K562 (cell line): ENCODE data around the gene KLHL41. TPM values are rescaled to one million over a fixed set of nuclear protein-coding genes. Genes with fewer than 3 reads are reported as not detected.
A peak's percentile ranks its signal among the peaks of the same experiment; 100 is the strongest.

Experiments
- ATAC-seq: fragments of 200-7000 bp; cut with Tn5 transposase; 3 replicates; pipeline ENCODE4 v1.9.1; 2020; ENCODE audit warnings: moderate library complexity
- BruUV-seq: library from RNA; stranded (reverse); fragments of 400-500 nt; replicated peaks from 2 replicates; lab custom pipeline; 2021; lab: Mats Ljungman, UMichigan
- CTCF ChIA-PET: fragments of 300-600 bp; formaldehyde crosslinking; extraction: SDS; loops from one replicate; lab custom pipeline; 2021; ENCODE audit warnings: low intra/inter-chr PET ratio; lab: Yijun Ruan, JAX
- POLR2A ChIA-PET: fragments of 300-600, 350-650 bp; sonication (Branson Sonifier 250); formaldehyde crosslinking; extraction: SDS; loops from one replicate; lab custom pipeline; 2021; ENCODE audit warnings: antibody characterized with exemption, inconsistent platforms; lab: Yijun Ruan, JAX
- DNase-seq, 4 experiments: peaks; one replicate each; pipeline versions ENCODE4 v3.0.0 to v3.0.0-alpha.2; 2011 to 2018; ENCODE audit warnings: low spot score in 3 of 4, mixed read lengths in 3 of 4; ENCODE audit errors: extremely low read depth in 1 of 4
- FAIRE-seq: peaks from 2 replicates; lab custom pipeline; 2011; peaks lifted over from hg19 to GRCh38; lab: Jason Lieb, UNC
- H2AFZ ChIP-seq: 2 replicates; pipeline ENCODE4 v1.6.0; 2011; ENCODE audit warnings: low read depth, low read length, control low read depth, inconsistent platforms
- H3K27ac ChIP-seq: fragments of 200-600 bp; 3 replicates; pipeline ENCODE4 v1.8.0; 2011; ENCODE audit warnings: low read depth, mild to moderate bottlenecking, control low read depth, inconsistent platforms, low read length, moderate library complexity, mixed read lengths; ENCODE audit errors: extremely low read depth
- H3K27me3 ChIP-seq, 2 experiments: fragments of 300-600 bp in 1 of 2; 2 replicates in 1 of 2; 3 replicates in 1 of 2; pipeline versions ENCODE4 v1.6.0 to v1.8.0; 2011; ENCODE audit warnings: inconsistent platforms in 2 of 2, low read length in 2 of 2, mild to moderate bottlenecking in 1 of 2, mixed read lengths in 1 of 2, moderate library complexity in 1 of 2; ENCODE audit not compliant: control insufficient read depth in 2 of 2, insufficient read depth in 2 of 2
- H3K36me3 ChIP-seq: fragments of 300-600 bp; 3 replicates; pipeline ENCODE4 v1.8.0; 2011; ENCODE audit warnings: mild to moderate bottlenecking, low read length, inconsistent platforms; ENCODE audit not compliant: control insufficient read depth, insufficient read depth
- H3K4me1 ChIP-seq, 2 experiments: fragments of 200-600 bp in 1 of 2; replicated peaks in 1 of 2; 2 replicates in 1 of 2; 3 replicates in 1 of 2; pipeline versions ENCODE4 v1.5.1 to v1.8.0; 2011; ENCODE audit warnings: inconsistent platforms in 2 of 2, low read length in 2 of 2, mild to moderate bottlenecking in 1 of 2, mixed read lengths in 1 of 2, moderate library complexity in 1 of 2; ENCODE audit not compliant: control insufficient read depth in 2 of 2, insufficient read depth in 2 of 2
- H3K4me2 ChIP-seq: 2 replicates; pipeline ENCODE4 v1.6.1; 2011; ENCODE audit warnings: low read length, control low read depth, inconsistent platforms, mixed read lengths; ENCODE audit not compliant: insufficient read depth
- H3K4me3 ChIP-seq: fragments of 200-600 bp; sonication (generic), shearing (Covaris generic); 2 replicates; pipeline ENCODE4 v1.5.1; 2016; ENCODE audit warnings: control low read depth, inconsistent platforms
- H3K79me2 ChIP-seq: fragments of 200-600 bp; 3 replicates; pipeline ENCODE4 v1.8.0; 2011; ENCODE audit warnings: low read length, inconsistent platforms; ENCODE audit not compliant: control insufficient read depth, insufficient read depth
- H3K9ac ChIP-seq, 2 experiments: 2 replicates each; pipeline versions ENCODE4 v1.6.0 to v1.6.1; 2011; ENCODE audit warnings: low read depth in 2 of 2, low read length in 2 of 2, control low read depth in 1 of 2, inconsistent platforms in 1 of 2, mild to moderate bottlenecking in 1 of 2, mixed read lengths in 1 of 2; ENCODE audit not compliant: insufficient read depth in 1 of 2
- H3K9me1 ChIP-seq: one replicate; pipeline ENCODE4 v1.6.0; 2011; ENCODE audit warnings: inconsistent platforms, mild to moderate bottlenecking, low read length, moderate library complexity; ENCODE audit not compliant: control insufficient read depth, insufficient read depth
- H3K9me3 ChIP-seq: replicated peaks from 2 replicates; pipeline ENCODE4 v1.5.1; 2011; ENCODE audit warnings: low read depth, low read length, inconsistent platforms; ENCODE audit not compliant: control insufficient read depth, insufficient read depth
- H4K20me1 ChIP-seq: replicated peaks from 2 replicates; pipeline ENCODE4 v1.6.1; 2011; ENCODE audit warnings: low read length, inconsistent platforms, mixed read lengths; ENCODE audit not compliant: control insufficient read depth, insufficient read depth
- DACH1 ChIP-seq: fragments of 450-650 bp; IDR thresholded peaks from 2 replicates; pipeline ENCODE4 v1.6.1; 2018; ENCODE audit not compliant: partially characterized antibody
- KDM5B ChIP-seq: fragments of 200-600 bp; sonication (generic); IDR thresholded peaks from 2 replicates; pipeline ENCODE4 v1.6.1; 2012; ENCODE audit warnings: low read depth, mild to moderate bottlenecking, moderate library complexity, low read length, control low read depth, inconsistent platforms; ENCODE audit not compliant: insufficient replicate concordance
- NCOA2 ChIP-seq, 2 experiments: fragments of 450-650 bp; IDR thresholded peaks; 2 replicates each; pipeline ENCODE4 v1.6.1; 2018; ENCODE audit warnings: mild to moderate bottlenecking in 2 of 2, moderate library complexity in 1 of 2; ENCODE audit not compliant: partially characterized antibody in 2 of 2
- NFRKB ChIP-seq: fragments of 450-650 bp; IDR thresholded peaks from 2 replicates; pipeline ENCODE4 v1.6.1; 2016; ENCODE audit warnings: low read depth
- RCOR1 ChIP-seq, 2 experiments: IDR thresholded peaks; 2 replicates each; pipeline ENCODE4 v1.6.1; 2012; ENCODE audit warnings: low read depth in 2 of 2, low read length in 2 of 2, borderline replicate concordance in 1 of 2, improper control_type of control experiment in 1 of 2
- TBL1XR1 ChIP-seq, 2 experiments: IDR thresholded peaks; 2 replicates each; pipeline ENCODE4 v1.6.1; 2012; ENCODE audit warnings: improper control_type of control experiment in 2 of 2, low read length in 2 of 2, mild to moderate bottlenecking in 1 of 2
- ZNF217 ChIP-seq: sonication (generic); formaldehyde crosslinking; IDR thresholded peaks from 2 replicates; pipeline ENCODE4 v1.8.0; 2022; ENCODE audit warnings: mild to moderate bottlenecking, missing genetic modification reagents
- ZNF431 ChIP-seq: sonication (generic); formaldehyde crosslinking; IDR thresholded peaks from 2 replicates; pipeline ENCODE4 v1.8.0; 2022; ENCODE audit warnings: mild to moderate bottlenecking, missing genetic modification reagents
- whole genome bisulfite sequencing: fragments of 100-300 bp; shearing (Covaris generic); methylation state at CpG from one replicate; pipeline ENCODE4 v1.1.6; 2016; ENCODE audit warnings: low coverage, mixed read lengths; ENCODE audit not compliant: insufficient coverage; ENCODE audit errors: missing lambda C conversion rate; 5-methylcytosine and 5-hydroxymethylcytosine counted together
- in situ Hi-C: fragments of 300-500 bp; cut with MboI; formaldehyde crosslinking; loops from 4 replicates; pipeline ENCODE4 v1.15.0; 2018; ENCODE audit warnings: inconsistent platforms, mixed read lengths
- intact Hi-C: fragments of 100-400 bp; cut with micrococcal nuclease; formaldehyde crosslinking; loops from 2 replicates; pipeline ENCODE4 v1.14.2; 2022
- polyA plus RNA-seq, 8 experiments: library from polyadenylated mRNA; depleted of rRNA in 4 of 8; stranded (reverse) in 5 of 8; unstranded in 3 of 8; fragments of >200 nt; fragmentation: Nextera tagmentation in 2 of 8; fragmentation: Illumina TruSeq in 1 of 8; extraction: Ambion mirVana in 2 of 8; extraction: Trizol in 1 of 8; gene quantifications; 2 replicates each; pipeline versions ENCODE4 v1.2.1 to v1.2.3, GENCODE V29; 2011 to 2014; ENCODE audit warnings: inconsistent platforms in 1 of 8, missing spikeins in 1 of 8
- total RNA-seq, 7 experiments: library from RNA; depleted of rRNA in 6 of 7; stranded (reverse); fragments of >200 nt in 6 of 7; fragmentation: Illumina TruSeq in 2 of 7; extraction: Trizol in 2 of 7; gene quantifications; 2 replicates each; pipeline versions ENCODE4 v1.2.1 to v1.2.3, GENCODE V29; 2011 to 2021; ENCODE audit warnings: low replicate concordance in 1 of 7
- TF ChIP-seq, protein P1 (sequence below): sonication (generic); formaldehyde crosslinking; IDR thresholded peaks from 2 replicates; pipeline ENCODE4 v1.8.1; 2023; ENCODE audit warnings: mild to moderate bottlenecking, missing genetic modification reagents

Gene KLHL41
- total and polyA plus RNA-seq, 9 of the 15 experiments (the other 6 are each of a cell fraction or from before 2014, with no cell fraction given) = 0.05 to 1.5 (median 0.09) TPM

DNA sequence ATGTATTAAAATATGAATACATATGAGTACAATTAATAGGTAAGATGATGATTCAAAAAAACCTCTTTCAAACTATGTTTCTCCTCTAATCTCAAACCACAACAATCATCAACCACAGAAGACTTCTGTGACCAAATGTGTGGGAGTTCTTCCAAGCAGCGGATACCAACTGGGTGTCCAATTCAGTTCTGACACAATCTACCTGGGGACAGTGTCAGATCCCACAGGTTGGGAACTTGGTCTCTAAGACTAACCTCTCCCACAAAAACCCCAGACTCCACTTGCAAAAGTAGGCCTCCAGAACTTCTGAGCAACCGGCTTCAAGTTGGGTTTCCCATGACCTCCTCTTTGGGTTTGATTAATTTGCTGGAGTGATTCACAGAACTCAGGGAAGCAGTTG lies 37.3 kb downstream of the KLHL41 start (continued):
- TF ChIP-seq NFRKB (no peak), TBL1XR1 (IDR thresholded peaks at IDR 0.05; ENCODE audit: low read length in 2 of 2) (no peak)

DNA sequence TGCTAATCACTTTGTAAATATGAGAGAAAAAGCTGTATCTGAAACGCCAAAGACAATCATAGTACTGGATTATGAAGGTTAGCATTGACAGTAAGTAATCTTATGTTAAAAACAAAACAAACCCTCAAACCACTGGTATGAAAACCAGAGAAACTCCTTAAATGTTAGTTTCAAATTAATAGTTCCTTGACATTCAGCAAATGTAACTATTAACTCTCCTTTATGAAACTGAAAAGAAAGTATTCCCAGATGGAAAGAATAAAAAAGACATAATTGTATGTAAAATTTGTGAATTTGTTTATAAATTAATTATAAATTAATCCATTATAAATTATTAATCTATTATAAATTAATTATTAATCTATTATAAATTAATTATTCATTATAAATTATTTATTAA lies 51.9 kb downstream of the KLHL41 start:
- DNase-seq (no peak), ATAC-seq (no peak), FAIRE-seq (no peak)
- no peak overlapping the region for H2AFZ ChIP-seq
- no peak overlapping the region for H3K27ac ChIP-seq
- H4K20me1 ChIP-seq = no peaks in the 10 kb centered on the region
- H3K9ac ChIP-seq = no peak overlapping the region
- H3K4me2 ChIP-seq = no peak overlapping the region
- no peak overlapping the region for H3K4me3 ChIP-seq
- H3K9me3 ChIP-seq = no peaks in the 10 kb centered on the region
- ChIA-PET POLR2A (interaction anchor here (0.6 to 3.4 kb wide), 2 partner anchors 11 to 33 kb away, joined by 3 to 17 read pairs; partner anchors contain the start of gene FASTKD1), CTCF (no interaction called here)
- no peaks in the 10 kb centered on the region for H3K4me1 ChIP-seq
- H3K79me2 ChIP-seq = peaks cover 6% of the 10 kb centered on the region; the same call in 1 of the 3 replicates
- no TSS peak for BruUV-seq
- WGBS = 100% methylated on average over 1 of the region's 1 CpG
- no peaks in the 10 kb centered on the region for H3K9me1 ChIP-seq
- H3K36me3 ChIP-seq = peaks cover 61% of the 10 kb centered on the region
- H3K27me3 ChIP-seq = no peaks in the 10 kb centered on the region
- intact Hi-C loops = no loop called here
- in situ Hi-C loops = no loop called here
- TF ChIP-seq, protein P1, sequence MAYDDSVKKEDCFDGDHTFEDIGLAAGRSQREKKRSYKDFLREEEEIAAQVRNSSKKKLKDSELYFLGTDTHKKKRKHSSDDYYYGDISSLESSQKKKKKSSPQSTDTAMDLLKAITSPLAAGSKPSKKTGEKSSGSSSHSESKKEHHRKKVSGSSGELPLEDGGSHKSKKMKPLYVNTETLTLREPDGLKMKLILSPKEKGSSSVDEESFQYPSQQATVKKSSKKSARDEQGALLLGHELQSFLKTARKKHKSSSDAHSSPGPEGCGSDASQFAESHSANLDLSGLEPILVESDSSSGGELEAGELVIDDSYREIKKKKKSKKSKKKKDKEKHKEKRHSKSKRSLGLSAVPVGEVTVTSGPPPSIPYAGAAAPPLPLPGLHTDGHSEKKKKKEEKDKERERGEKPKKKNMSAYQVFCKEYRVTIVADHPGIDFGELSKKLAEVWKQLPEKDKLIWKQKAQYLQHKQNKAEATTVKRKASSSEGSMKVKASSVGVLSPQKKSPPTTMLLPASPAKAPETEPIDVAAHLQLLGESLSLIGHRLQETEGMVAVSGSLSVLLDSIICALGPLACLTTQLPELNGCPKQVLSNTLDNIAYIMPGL (CRISPR knock-in tag) = no peak
- TF ChIP-seq ZNF217 (CRISPR knock-in tag) (no peak), DACH1 (peak; percentile 86), ZNF431 (peak; percentile 40; the same call in 1 of the 2 replicates), RCOR1 (IDR thresholded peaks at IDR 0.05; ENCODE audit: borderline replicate concordance in 1 of 2, low read depth in 2 of 2, low read length in 2 of 2) (no peak), KDM5B (no peak), NCOA2 (IDR thresholded peaks at IDR 0.05; ENCODE audit: partially characterized antibody in 2 of 2) (peak in 1 of 2 experiments; percentile 22)
